HUDEP-2 (cell line): ENCODE data around the gene UBALD1.
A peak's percentile ranks its signal among the peaks of the same experiment; 100 is the strongest.
"Not testable (repeated sequence)": the region's sequence is repeated elsewhere in the genome, so short reads cannot be mapped to it uniquely, and the experiment has no call there.

Experiments
- DNase-seq, 76 experiments: peaks; one replicate each; lab custom pipeline; 2025; ENCODE audit not compliant: unreplicated experiment in 76 of 76; lab: John Stamatoyannopoulos, UW

The UBALD1 gene

GRCh38 chr16:4599545-4599944 lies 15.1 kb downstream of the UBALD1 start:
- DNase-seq = no peak

DNA sequence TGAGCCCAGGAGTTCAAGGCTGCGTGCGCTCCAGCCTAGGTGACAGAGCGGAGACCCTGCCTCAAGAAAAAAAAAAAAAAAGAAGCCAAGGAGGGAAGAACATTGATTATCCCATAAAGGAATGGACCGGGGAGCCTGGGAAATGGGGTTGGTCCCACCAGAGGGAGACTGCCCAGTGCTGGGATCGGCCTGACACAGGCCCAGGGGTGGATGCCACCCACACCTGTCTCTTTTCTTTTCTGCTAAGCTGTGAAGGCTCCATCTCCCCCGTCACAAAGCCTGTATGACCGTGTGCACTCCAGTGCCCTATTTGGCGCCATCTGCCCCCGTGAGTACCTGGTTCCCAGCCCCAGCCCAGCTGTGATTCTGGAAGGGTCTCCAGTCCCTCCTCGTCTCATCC lies 15.7 kb downstream of the UBALD1 start:
- no peak for DNase-seq

DNA sequence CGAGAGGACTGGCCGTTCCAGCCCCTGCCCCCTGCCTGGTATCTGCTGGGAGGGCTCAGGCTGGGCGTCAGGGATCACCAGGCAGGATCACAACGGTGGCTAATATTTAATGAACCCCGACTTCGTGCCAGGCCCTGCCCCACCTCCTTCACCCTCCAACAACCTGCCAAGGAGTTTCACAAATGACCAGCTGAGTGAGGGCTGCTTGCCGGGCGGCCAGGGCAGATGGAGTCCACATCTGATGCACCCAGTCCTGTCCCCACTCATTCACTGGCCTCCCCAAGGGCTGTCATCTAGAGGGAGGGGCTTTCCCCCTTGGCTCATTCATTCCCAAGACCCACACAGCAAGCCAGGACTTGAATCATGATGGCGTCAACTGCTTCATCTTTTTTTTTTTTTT lies 17.5 kb downstream of the UBALD1 start:
- no peak for DNase-seq

GRCh38 chr16:4594433-4595410 lies 20.0 kb downstream of the UBALD1 start:
- DNase-seq = no peak

DNA sequence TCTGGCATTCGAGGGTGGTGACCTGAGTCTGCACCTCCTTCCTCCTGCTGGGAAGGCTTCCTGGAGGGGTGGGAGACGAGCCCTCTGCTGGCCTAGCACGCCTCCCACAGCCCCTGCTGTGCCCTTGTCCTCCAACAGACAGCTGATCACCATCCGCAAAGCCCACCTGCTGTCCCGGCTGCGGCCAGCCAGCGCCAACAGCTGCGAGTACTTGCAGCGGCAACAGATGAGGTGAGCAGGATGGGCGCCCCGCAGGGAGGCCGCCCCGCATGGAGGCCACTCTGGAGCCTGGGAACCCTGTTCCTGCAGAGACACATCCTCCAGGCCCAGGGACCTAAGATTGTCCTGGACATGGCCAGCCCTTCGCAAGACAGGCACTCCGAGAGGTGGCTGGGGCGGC lies 21.6 kb downstream of the UBALD1 start:
- DNase-seq = no peak

DNA sequence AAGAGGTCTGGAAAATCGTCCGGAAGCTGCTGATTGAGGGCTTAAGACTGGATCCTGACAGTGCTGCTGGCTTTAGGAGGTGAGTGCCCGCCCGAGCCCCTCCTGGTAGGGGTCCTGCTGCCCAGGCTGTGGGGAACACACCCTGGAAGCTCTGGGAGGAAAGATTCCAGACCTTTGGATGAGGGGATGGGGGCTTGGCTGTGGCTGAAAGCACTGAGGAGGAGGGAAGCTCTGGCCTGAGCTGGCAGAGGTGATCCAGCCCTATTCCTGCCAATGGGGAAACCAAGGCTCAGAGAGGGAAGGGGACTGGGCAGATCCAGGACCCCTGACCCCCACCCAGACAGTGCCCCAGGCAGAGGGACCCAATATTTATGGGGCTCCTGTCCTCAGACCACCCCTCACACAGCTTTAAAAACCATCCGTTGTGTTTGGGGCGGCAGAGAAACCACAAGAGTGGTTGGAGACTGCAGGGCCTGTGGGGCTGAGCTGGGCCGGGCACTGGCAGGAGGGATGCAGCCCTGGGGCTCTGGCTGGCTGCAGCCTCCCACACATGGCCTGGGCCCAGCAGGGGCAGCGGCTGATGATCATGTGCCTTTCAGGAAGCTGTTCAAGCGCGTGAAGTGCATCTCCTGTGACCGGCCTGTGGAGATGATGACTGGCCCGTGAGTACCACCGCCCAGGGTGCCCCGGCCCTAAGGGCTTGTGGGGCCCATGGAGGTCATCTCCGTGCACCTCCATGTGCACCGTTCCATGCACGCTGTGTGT lies 22.8 kb downstream of the UBALD1 start:
- peak in 7 of 76 experiments; percentile 12 to 52 (median 30) for DNase-seq

DNA sequence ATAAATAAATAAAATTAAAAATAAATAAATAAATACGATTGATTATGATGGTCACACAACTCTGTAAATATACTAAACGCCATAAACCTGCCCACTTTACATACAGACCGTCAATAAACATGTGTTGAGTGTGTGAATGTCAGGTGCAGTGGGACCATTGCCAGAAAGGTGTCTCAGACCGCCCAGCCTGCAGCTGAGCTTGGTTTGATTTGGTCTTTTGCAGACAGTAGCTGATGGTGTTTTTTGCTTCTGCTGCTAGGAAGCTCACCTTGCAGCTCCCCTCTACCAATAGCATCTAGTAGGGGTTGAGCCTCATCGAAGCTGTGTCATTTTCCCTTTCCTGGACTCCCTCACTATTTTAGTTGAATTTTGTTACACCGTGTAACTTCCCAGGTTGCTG lies 23.5 kb downstream of the UBALD1 start:
- no peak for DNase-seq

GRCh38 chr16:4588961-4589360 lies 25.7 kb downstream of the UBALD1 start:
- DNase-seq = no peak

- DNase-seq = no peak
These were observed 26.3 kb downstream of the UBALD1 start for GRCh38 chr16:4588386-4588785.

DNA sequence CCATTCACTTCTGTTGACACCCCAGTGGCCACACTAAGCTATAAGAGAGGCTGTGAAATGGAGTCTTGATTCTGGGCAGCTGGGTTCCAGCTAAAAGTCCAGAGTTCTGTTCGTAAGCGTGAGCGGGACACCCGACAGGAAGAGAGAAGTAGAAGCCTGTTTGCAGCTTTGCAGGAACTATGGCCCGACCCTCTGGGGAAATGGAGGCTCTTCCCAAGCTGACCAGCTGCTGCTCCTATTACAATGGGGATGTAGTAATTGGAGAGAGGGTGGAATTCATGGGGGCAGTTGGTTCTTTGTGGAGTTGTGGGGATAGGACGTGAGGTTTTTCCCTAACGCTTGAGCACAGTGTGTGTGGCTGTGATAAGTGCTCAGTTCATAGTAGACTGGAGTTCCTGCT lies 28.4 kb downstream of the UBALD1 start:
- DNase-seq = no peak

DNA sequence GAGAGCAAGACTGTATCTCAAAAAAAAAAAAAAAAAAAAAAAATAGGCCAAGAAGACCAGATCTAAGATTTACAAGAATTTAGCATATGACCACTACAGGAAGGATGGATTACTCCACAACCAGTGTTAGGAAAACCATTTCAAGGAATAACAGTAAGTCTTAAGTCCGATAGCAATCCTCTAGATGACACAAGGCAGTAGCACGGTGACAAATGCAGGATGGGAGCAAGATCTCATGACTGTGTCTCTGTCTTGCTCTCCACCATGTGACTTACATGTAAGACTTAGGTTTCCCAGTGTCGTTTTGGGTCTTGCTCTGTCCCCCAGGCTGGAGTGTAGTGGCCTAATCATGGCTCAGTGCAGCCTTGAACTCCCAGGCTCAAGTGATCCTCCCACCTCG lies 30.8 kb downstream of the UBALD1 start:
- DNase-seq = no peak

DNA sequence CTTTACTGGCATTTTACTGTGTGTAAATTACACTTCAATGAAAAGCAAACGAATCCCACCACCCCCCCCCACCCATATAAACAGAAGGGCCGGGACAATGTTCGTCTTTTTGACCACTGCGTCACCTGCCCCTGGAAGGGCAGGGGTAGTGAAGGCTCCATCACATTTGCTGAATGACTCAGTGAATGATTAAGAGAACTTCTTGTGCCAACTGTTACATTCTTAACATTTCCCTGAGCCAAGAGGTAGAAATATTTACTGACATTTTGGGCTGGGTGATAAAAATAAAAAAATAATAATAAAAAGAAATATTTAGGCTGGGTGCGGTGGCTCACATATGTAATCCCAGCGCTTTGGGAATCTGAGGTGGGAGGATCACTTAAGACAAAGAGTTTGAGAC lies 34.4 kb downstream of the UBALD1 start:
- no peak for DNase-seq

DNA sequence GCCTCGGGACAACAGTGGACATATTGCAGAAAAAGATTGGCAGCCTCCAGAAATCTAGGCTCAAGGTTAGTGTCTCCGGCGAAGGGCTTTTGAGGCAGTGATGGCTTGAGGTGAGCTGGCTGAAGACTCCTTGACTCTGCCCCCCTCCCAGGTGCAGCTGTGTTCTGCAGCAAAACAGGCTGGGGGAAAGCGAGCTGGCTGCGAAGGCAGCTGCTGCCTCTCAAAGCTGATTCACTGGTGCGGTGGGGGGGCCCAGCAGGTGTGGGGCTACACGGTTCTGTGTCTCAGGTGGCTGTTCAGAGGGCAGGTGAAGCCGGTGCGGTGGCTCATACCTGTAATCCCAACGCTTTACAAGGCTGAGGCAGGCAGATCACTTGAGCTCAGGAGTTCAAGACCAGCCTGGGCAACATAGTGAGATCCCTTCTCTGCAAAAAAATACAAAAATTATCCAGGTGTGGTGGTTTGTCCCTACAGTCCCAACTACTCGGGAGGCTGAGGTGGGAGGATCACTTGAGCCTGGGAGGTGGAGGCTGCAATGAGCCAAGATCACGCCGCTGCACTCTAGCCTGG lies 35.6 kb downstream of the UBALD1 start:
- no peak for DNase-seq

DNA sequence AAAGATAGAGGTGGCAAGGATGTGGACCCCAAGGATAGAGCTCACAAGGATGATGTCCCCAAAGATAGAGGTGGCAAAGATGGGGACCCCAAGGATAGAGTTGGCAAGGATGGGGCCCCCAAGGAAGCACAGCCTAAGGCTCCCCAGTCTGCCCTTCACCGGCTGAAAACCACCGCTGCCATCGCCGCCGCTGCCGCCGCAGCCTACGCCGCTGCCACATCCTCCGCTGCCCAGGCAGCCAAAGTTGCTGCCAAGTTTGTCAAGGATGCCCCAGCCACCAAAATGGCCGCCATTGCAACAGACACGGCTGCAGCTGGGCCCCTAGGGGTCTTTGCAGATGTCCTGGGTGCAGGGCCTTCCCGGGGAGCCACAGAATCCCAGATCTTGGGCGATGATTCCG lies 38.7 kb downstream of the UBALD1 start:
- no peak for DNase-seq

DNA sequence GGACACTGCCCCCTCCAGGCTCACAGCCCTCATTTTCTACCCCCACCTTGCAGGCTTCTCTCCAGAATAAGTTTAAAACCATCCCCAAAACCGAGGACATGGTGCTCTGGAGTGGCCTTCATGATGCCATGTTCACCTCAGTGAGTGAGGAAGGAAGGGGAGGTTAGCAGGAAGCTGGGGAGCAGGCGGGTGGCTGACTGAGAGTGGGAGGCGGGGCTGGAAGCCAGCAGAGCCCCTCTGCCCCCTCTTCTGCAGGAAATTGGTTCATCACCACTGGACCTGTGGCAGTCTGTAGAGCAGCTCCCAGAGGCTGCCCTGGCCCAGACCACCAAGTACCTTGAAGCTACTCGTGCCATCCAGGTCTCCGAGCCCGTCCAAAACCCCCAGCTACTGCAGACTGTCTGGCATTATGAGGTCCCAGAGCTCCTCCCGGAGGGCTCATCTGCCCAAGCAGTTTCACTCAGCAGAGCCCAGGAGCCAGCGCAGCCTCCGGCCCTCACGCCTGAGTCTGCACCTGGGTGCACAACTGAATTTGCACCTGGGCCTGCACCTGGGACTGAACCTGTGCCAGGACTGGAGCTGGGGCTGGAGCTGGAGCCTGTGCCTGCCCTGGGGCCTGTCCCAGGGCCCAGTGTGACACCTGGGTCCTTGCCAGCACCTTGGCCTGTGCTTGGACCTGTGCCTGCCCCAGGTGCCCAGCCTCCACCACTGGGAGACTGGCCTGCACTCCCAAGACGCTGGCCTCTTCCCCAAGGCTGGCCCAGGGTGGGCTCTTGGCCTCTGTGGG lies 39.6 kb downstream of the UBALD1 start:
- no peak for DNase-seq

DNA sequence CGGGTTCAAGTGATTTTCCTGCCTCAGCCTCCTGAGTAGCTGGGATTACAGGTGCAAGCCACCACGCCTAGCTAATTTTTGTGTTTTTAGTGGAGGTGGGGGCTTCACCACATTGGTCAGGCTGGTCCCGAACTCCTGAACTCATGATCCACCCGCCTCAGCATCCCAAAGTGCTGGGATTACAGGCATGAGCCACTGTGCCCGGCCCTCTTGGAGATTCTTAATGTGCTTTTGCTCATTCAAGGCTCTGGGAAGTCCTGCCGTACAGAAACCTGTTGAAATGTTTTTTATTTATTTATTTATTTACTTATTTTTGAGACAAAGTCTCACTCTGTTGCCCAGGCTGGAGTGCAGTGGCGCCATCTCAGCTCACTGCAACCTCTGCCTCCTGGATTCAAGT lies 40.8 kb downstream of the UBALD1 start:
- not testable (repeated sequence) for DNase-seq

DNA sequence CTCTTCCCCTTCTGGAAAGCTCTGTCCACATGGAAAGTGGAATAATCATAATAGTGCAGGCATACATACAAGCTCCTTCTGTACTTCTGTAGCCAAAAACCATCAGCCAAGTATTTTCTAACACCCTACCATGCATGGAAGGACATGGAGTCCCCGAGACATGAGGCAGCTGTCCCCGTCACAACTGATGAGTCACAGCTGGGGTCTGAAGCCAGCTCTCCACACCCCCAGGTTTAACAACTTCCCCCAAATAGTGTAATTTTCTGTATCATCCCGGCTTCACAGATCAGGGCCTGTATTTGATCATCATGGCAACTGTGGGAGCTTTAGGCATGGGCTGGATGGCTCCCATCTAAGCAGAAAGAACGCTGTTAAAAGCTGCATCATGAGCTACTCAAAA lies 42.0 kb downstream of the UBALD1 start:
- peak in 1 of 76 experiments; percentile 4 for DNase-seq

DNA sequence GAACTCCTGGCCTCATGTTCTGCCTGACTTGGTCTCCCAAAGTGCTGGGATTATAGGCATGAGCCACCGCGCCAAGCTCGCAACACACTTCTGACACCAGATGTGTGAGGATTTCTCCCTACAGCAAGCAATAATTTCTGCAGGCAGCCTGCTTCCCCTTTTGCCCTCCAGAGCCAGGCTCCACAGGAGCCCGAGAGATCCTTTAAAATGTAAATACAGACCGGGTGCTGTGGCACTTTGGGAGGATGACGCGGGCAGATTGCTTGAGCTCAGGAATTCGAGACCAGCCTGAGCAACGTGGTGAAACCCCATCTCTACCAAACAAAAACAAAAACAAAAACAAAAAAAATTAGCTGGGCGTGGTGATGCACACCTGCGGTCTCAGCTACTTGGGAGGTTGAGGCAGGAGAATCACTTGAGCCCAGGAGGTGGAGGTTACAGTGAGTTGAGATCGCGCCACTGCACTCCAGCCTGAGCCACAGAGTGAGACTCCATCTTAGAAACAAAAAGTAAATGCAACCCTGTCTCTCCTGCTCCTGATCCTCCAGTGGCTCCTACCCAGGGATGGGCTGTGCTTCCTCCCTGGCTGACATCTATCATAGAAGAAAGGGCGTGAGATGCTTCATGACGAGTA lies 43.9 kb downstream of the UBALD1 start:
- no peak for DNase-seq

DNA sequence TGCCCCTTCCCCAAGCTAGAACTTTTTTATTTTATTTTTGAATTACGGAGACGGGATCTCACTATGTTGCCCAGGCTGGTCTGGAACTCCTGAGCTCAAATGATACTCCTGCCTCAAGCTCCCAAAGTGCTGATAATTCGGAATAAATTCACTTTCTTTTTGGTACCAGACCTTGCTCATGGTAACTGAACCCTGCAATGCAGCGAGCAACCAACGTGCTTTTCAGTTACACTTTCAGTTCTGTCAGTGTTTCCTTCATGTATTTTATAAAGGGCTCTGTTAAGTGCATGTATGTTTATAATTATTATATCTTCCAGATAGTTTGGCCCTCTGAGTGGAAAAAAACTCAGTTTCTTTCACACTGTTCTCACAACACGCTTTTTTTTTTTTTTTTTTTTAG lies 44.6 kb downstream of the UBALD1 start:
- DNase-seq = no peak

DNA sequence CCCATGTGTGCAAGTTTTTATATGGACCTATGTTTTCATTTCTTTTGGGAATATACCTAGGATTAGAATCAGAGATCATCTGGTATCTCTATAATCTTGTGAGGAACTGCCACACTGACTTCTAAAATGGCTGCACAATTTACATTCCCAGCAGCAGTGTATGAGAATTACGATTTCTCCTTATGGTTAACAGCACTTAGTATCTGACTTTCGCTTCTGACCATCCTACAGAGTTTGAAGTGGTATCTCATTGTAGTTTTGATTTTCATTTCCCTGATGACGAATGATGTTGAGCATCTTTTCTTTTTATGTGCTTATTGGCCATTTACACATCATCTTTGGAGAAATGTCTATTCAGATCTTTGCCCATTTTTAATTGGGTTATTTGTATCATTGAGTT lies 48.5 kb downstream of the UBALD1 start:
- DNase-seq = no peak
